ENCODE results near the gene MARCHF3. TPM values are rescaled to one million over a fixed set of nuclear protein-coding genes. Genes with fewer than 3 reads are reported as not detected.
"Not testable (repeated sequence)": the region's sequence is repeated elsewhere in the genome, so short reads cannot be mapped to it uniquely, and the experiment has no call there.

The MARCHF3 gene
- total RNA-seq, 6 experiments from 2014 or later: 0.33 to 4.3 (median 0.77) TPM

DNA sequence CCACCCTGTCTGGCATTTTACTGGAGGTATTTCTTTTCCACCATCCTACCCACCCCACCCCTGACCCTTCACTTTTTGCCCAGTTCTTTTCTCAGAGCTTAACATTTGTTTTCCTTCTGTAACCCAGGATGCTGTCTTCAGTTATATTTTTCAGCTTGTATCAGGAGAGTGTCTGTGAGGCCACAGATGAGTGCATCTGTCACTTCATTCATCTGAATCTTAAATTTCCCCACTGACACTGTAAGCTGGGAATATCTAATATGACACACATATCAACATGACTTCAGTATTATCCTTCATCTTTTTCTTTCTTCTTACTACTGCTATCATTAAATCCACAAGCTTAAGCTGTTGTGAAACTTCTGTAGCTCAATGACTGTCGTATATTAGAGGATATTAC is 4.9 kb downstream of the MARCHF3 start:
- intact Hi-C loops (cut with DNase I): no loop called here
- DNase-seq (no peak), ATAC-seq (no peak)
- Histone ChIP-seq H3K4me3 (no peak overlapping the region), H3K27ac (no peak overlapping the region), H3K9me3 (no peaks in the 10 kb centered on the region), H3K36me3 (no peaks in the 10 kb centered on the region), H3K4me1 (peaks cover 0 to 9% (median 1%) of the 10 kb centered on the region in 4 donors), H3K27me3 (no peaks in the 10 kb centered on the region)
- WGBS (ENCODE audit: insufficient coverage, low coverage, low lambda C conversion rate, missing lambda C conversion rate): 57% methylated on average over 1 of the region's 1 CpG
- TF ChIP-seq, protein P1, sequence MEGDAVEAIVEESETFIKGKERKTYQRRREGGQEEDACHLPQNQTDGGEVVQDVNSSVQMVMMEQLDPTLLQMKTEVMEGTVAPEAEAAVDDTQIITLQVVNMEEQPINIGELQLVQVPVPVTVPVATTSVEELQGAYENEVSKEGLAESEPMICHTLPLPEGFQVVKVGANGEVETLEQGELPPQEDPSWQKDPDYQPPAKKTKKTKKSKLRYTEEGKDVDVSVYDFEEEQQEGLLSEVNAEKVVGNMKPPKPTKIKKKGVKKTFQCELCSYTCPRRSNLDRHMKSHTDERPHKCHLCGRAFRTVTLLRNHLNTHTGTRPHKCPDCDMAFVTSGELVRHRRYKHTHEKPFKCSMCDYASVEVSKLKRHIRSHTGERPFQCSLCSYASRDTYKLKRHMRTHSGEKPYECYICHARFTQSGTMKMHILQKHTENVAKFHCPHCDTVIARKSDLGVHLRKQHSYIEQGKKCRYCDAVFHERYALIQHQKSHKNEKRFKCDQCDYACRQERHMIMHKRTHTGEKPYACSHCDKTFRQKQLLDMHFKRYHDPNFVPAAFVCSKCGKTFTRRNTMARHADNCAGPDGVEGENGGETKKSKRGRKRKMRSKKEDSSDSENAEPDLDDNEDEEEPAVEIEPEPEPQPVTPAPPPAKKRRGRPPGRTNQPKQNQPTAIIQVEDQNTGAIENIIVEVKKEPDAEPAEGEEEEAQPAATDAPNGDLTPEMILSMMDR (IDR thresholded peaks at IDR 0.05): no peak
- TF ChIP-seq POLR2A (IDR thresholded peaks at IDR 0.05): no peak

DNA sequence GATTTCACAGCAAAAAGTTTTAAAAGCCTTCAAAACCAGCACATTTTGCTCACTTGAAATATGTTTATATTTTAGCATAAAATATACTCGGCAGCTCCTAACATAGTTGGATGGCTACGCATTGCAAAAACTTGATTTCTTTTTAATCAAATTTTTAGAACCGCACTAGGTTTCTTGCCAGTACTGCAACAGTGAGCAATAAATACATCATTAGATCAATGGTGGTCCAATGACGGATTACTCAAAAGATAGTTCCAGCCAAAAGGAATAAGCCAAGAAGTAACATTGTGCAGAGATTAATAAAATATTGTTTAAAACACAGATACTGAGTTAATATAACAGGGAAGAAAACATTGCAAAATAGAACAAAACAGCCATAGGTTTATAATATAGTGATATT is 5.5 kb downstream of the MARCHF3 start:
- intact Hi-C loops (cut with DNase I): no loop called here
- 85% methylated on average over 4 of the region's 4 CpGs for WGBS (ENCODE audit: insufficient coverage, low coverage, low lambda C conversion rate, missing lambda C conversion rate)
- DNase-seq (no peak), ATAC-seq (no peak)
- H3K9me3 ChIP-seq: no peaks in the 10 kb centered on the region
- no peak overlapping the region for H3K4me3 ChIP-seq
- H3K36me3 ChIP-seq: no peaks in the 10 kb centered on the region
- H3K27ac ChIP-seq: no peak overlapping the region
- peaks cover 0 to 9% (median 1%) of the 10 kb centered on the region in 4 donors for H3K4me1 ChIP-seq
- TF ChIP-seq, protein P1 (IDR thresholded peaks at IDR 0.05): no peak
- no peak for TF ChIP-seq POLR2A (IDR thresholded peaks at IDR 0.05)
- no peaks in the 10 kb centered on the region for H3K27me3 ChIP-seq

DNA sequence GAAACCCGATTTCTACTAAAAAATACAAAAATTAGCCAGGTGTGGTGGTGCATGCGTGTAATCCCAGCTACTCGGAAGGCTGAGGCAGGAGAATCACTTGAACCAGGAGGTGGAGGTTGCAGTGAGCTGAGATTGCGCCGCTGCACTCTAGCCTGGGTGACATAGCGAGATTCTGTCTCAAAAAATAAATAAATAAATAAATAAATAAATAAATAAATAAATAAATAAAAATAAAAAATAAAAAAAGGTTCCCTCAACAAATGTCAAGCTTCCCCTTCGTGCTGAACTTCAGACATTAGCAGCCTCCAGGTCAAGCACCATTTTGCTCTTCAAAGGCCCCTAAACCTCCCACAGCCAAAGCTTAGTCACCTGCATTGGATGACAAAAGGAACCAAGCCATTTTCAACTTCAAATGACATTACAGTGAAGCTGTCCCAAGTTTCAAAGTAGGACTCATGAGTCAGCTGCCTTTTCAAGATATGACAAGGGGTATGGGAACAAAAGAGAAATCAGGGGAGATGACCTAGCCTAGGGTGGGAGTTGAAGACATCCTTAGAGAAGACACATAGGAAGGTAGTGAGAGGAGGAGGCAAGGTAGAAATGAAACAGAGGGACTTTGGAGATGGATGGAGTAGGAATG is 6.7 kb downstream of the MARCHF3 start:
- DNase-seq, ATAC-seq: not testable (repeated sequence)

DNA sequence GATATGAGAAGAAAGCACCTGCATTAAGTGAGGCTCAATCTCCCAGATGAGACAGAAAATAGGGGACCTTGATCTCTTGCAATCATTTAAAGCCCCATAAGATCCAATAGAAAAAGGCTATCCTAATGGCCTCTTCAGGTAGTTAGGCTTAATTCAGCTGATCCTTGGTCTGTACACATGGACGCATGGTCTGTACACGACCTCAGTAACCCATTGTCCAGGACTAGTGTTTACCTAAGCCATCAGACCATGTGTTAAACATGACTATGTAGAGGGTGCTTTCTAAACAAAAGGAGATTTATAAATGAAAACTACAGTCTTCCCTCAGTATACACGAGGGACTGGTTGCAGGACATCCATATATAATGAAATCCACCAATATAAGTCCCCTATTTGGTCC is 7.5 kb downstream of the MARCHF3 start:
- TF ChIP-seq, protein P1 (IDR thresholded peaks at IDR 0.05): no peak
- TF ChIP-seq POLR2A (IDR thresholded peaks at IDR 0.05): no peak
- intact Hi-C loops (cut with DNase I): no loop called here
- Histone ChIP-seq H3K4me3 (no peak overlapping the region), H3K4me1 (no peaks in the 10 kb centered on the region), H3K9me3 (no peaks in the 10 kb centered on the region), H3K36me3 (no peaks in the 10 kb centered on the region), H3K27me3 (no peaks in the 10 kb centered on the region), H3K27ac (no peak overlapping the region)
- ATAC-seq: no peak
- WGBS (ENCODE audit: insufficient coverage, low coverage, low lambda C conversion rate, missing lambda C conversion rate): 61% methylated on average over 3 of the region's 3 CpGs
- no peak for DNase-seq

More for the DNA sequence above, 6.7 kb downstream of the MARCHF3 start:
- H3K9me3 ChIP-seq; intact Hi-C loops (cut with DNase I); H3K27ac ChIP-seq; H3K4me1 ChIP-seq; H3K36me3 ChIP-seq; H3K4me3 ChIP-seq; H3K27me3 ChIP-seq: not testable (repeated sequence)
- 93% methylated on average over 7 of the region's 7 CpGs for WGBS (ENCODE audit: insufficient coverage, low coverage, low lambda C conversion rate, missing lambda C conversion rate)

DNA sequence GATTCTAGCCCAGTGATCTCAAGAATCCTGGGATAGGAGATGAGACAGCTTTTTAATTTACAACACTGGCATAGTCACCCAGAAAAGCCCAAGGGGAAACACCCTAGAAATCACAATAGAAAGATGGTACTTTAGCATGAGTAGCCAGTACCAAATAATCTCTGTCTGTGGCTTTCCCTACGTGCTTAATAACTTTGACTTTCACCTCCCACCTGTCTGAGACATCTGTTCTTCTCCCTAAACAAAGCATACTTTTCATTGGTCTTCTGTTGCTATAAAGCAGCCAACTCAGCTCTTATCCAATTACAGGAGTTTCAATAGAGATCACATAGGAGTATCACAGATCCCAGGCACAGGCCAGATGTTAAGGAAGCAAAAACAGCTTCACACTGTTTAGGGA is 10.4 kb downstream of the MARCHF3 start:
- DNase-seq (no peak), ATAC-seq (no peak)
- H3K4me3 ChIP-seq: no peak overlapping the region
- TF ChIP-seq, protein P1 (IDR thresholded peaks at IDR 0.05): no peak
- no peak for TF ChIP-seq POLR2A (IDR thresholded peaks at IDR 0.05)
- H3K4me1 ChIP-seq: no peaks in the 10 kb centered on the region
- intact Hi-C loops (cut with DNase I): no loop called here
- no peak overlapping the region for H3K27ac ChIP-seq
- no peaks in the 10 kb centered on the region for H3K9me3 ChIP-seq
- H3K36me3 ChIP-seq: no peaks in the 10 kb centered on the region
- no peaks in the 10 kb centered on the region for H3K27me3 ChIP-seq
- 92% methylated on average over 1 of the region's 1 CpG for WGBS (ENCODE audit: insufficient coverage, low coverage, low lambda C conversion rate, missing lambda C conversion rate)

DNA sequence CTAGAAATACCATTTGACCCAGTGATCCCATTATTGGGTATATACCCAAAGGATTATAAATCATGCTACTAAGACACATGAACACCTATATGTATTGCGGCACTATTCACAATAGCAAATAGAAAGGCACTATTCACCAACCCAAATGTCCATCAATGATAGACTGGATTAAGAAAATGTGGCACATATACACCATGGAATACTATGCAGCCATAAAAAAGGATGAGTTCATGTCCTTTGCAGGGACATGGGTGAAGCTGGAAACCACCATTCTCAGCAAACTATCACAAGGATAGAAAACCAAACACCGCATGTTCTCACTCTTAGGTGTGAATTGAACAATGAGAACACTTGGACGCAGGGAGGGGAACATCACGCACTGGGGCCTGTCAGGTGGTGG is 13.6 kb downstream of the MARCHF3 start:
- intact Hi-C loops (cut with DNase I); H3K27ac ChIP-seq; H3K27me3 ChIP-seq; ATAC-seq; H3K36me3 ChIP-seq; H3K9me3 ChIP-seq; H3K4me1 ChIP-seq; H3K4me3 ChIP-seq; DNase-seq: not testable (repeated sequence)
- WGBS (ENCODE audit: insufficient coverage, low coverage, low lambda C conversion rate, missing lambda C conversion rate): 100% methylated on average over 4 of the region's 4 CpGs

Data from right lobe of liver (tissue), 6 donors.